HCT116 (cell line): ENCODE data around the gene CNTN4. TPM values are rescaled to one million over a fixed set of nuclear protein-coding genes. Genes with fewer than 3 reads are reported as not detected.

ENCODE experiments used
- ATAC-seq: fragments of 200-7000 bp; cut with Tn5 transposase; 2 replicates; pipeline ENCODE4 v1.9.1; 2020; ENCODE audit warnings: mild to moderate bottlenecking, moderate library complexity
- BruUV-seq: library from RNA; stranded (reverse); fragments of 400-500 nt; replicated peaks from 2 replicates; lab custom pipeline; 2021; lab: Mats Ljungman, UMichigan
- CTCF ChIA-PET: fragments of 300-600 bp; sonication (Branson Sonifier 250); formaldehyde crosslinking; loops from one replicate; lab custom pipeline; 2021; ENCODE audit warnings: antibody characterized with exemption; lab: Charles Lee
- POLR2A ChIA-PET: fragments of 300-600, 350-600 bp; sonication (Branson Sonifier 250); formaldehyde crosslinking; loops from one replicate; lab custom pipeline; 2021; ENCODE audit warnings: antibody characterized with exemption; lab: Charles Lee
- RAD21 ChIA-PET, 2 experiments: fragments of 300-600 bp; sonication (Branson Sonifier 250); formaldehyde crosslinking; loops; one replicate each; lab custom pipeline; 2023; ENCODE audit warnings: low total read pairs in 2 of 2; ENCODE audit not compliant: uncharacterized antibody in 2 of 2, unreplicated experiment in 2 of 2, low non-redundant PET in 1 of 2; lab: Charles Lee
- DNase-seq: peaks from one replicate; pipeline ENCODE4 v3.0.0-alpha.2; 2010; ENCODE audit warnings: low read depth, low spot score
- H2AFZ ChIP-seq: fragments of 200-600 bp; shearing (Covaris generic), sonication (generic); 2 replicates; pipeline ENCODE4 v1.6.1; 2017; ENCODE audit warnings: low read depth, mixed run types, mixed read lengths, antibody characterized with exemption, low read length; ENCODE audit not compliant: poor library complexity, severe bottlenecking
- H3K27ac ChIP-seq: 2 replicates; pipeline ENCODE4 v1.5.1; 2012; ENCODE audit warnings: low read depth, low read length
- H3K27me3 ChIP-seq: fragments of 200-600 bp; sonication (generic); 2 replicates; pipeline ENCODE4 v1.6.1; 2016; ENCODE audit warnings: mixed run types, low read length, mixed read lengths; ENCODE audit not compliant: insufficient read depth
- H3K36me3 ChIP-seq, 2 experiments: fragments of 200-500 bp in 1 of 2; fragments of 200-600 bp in 1 of 2; sonication (Bioruptor generic) in 1 of 2; sonication (generic) in 1 of 2; 2 replicates each; pipeline versions ENCODE4 v1.5.1 to v1.6.1; 2014 to 2016; ENCODE audit warnings: low read length in 2 of 2, inconsistent platforms in 1 of 2, mixed read lengths in 1 of 2, mixed run types in 1 of 2; ENCODE audit not compliant: insufficient read depth in 2 of 2, control insufficient read depth in 1 of 2
- H3K4me1 ChIP-seq, 2 experiments: fragments of 200-600 bp in 1 of 2; sonication (generic) in 1 of 2; 2 replicates each; pipeline versions ENCODE4 v1.5.1 to v1.6.1; 2012 to 2017; ENCODE audit warnings: low read length in 2 of 2, inconsistent platforms in 1 of 2, mild to moderate bottlenecking in 1 of 2, mixed read lengths in 1 of 2, mixed run types in 1 of 2, moderate library complexity in 1 of 2; ENCODE audit not compliant: insufficient read depth in 2 of 2, control insufficient read depth in 1 of 2
- H3K4me2 ChIP-seq: fragments of 200-600 bp; sonication (generic); 2 replicates; pipeline ENCODE4 v1.6.1; 2017; ENCODE audit warnings: mixed run types, low read length, mixed read lengths
- H3K4me3 ChIP-seq, 2 experiments: fragments of 200-600 bp in 1 of 2; sonication (generic) in 1 of 2; replicated peaks in 1 of 2; 2 replicates each; pipeline ENCODE4 v1.5.1; 2011 to 2016; ENCODE audit warnings: low read length in 2 of 2, control low read depth in 1 of 2, low read depth in 1 of 2, mild to moderate bottlenecking in 1 of 2, mixed read lengths in 1 of 2, mixed run types in 1 of 2
- H3K79me2 ChIP-seq: fragments of 200-600 bp; sonication (generic); 2 replicates; pipeline ENCODE4 v1.6.1; 2017; ENCODE audit warnings: mild to moderate bottlenecking, mixed run types, low read length, moderate library complexity, mixed read lengths; ENCODE audit not compliant: insufficient read depth
- H3K9ac ChIP-seq: fragments of 200-600 bp; sonication (generic); 2 replicates; pipeline ENCODE4 v1.6.1; 2016; ENCODE audit warnings: low read length, mixed read lengths
- H3K9me2 ChIP-seq: fragments of 200-600 bp; sonication (generic), shearing (Covaris generic); 2 replicates; pipeline ENCODE4 v1.6.1; 2017; ENCODE audit warnings: mixed run types, mild to moderate bottlenecking, moderate library complexity; ENCODE audit not compliant: insufficient read depth
- H3K9me3 ChIP-seq, 2 experiments: fragments of 200-500 bp in 1 of 2; fragments of 200-600 bp in 1 of 2; sonication (Bioruptor generic) in 1 of 2; sonication (generic) in 1 of 2; 2 replicates each; pipeline ENCODE4 v1.6.1; 2014 to 2017; ENCODE audit warnings: low read length in 2 of 2, mixed read lengths in 2 of 2, inconsistent platforms in 1 of 2, low read depth in 1 of 2, mild to moderate bottlenecking in 1 of 2, mixed run types in 1 of 2, moderate library complexity in 1 of 2; ENCODE audit not compliant: control insufficient read depth in 1 of 2, insufficient read depth in 1 of 2
- H4K20me1 ChIP-seq: fragments of 200-600 bp; sonication (generic), shearing (Covaris generic); 2 replicates; pipeline ENCODE4 v1.6.1; 2017; ENCODE audit warnings: mixed run types, mild to moderate bottlenecking, moderate library complexity; ENCODE audit not compliant: insufficient read depth
- ATF3 ChIP-seq: IDR thresholded peaks from 2 replicates; pipeline ENCODE4 v1.6.1; 2012
- CEBPB ChIP-seq: IDR thresholded peaks from 2 replicates; pipeline ENCODE4 v1.6.1; 2012; ENCODE audit warnings: low read depth
- CTCF ChIP-seq, 3 experiments: fragments of 200-600 bp in 1 of 3; sonication (generic) in 1 of 3; IDR thresholded peaks in 2 of 3; conservative IDR thresholded peaks in 1 of 3; 2 replicates each; pipeline ENCODE4 v1.5.1; 2012 to 2017; ENCODE audit warnings: low read depth in 2 of 3, low read length in 2 of 3, antibody characterized with exemption in 1 of 3, borderline replicate concordance in 1 of 3, control low read depth in 1 of 3, mild to moderate bottlenecking in 1 of 3, mixed read lengths in 1 of 3, mixed run types in 1 of 3, moderate library complexity in 1 of 3; ENCODE audit not compliant: insufficient read depth in 1 of 3
- EGR1 ChIP-seq: IDR thresholded peaks from 2 replicates; pipeline ENCODE4 v1.6.1; 2012; ENCODE audit warnings: low read depth
- EZH2 ChIP-seq: fragments of 200-600 bp; sonication (generic); IDR thresholded peaks from 2 replicates; pipeline ENCODE4 v1.6.1; 2017; ENCODE audit warnings: antibody characterized with exemption, mixed run types
- EZH2phosphoT487 ChIP-seq: fragments of 200-600 bp; IDR thresholded peaks from 2 replicates; pipeline ENCODE4 v1.6.1; 2018; ENCODE audit warnings: antibody characterized with exemption, borderline replicate concordance
- REST ChIP-seq: IDR thresholded peaks from 2 replicates; pipeline ENCODE4 v1.6.1; 2012; ENCODE audit warnings: low read depth
- SIN3A ChIP-seq: IDR thresholded peaks from 2 replicates; pipeline ENCODE4 v1.6.1; 2012; ENCODE audit warnings: low read depth
- YY1 ChIP-seq: IDR thresholded peaks from 2 replicates; pipeline ENCODE4 v1.6.1; 2011; ENCODE audit warnings: low read length, low read depth, moderate library complexity, mild to moderate bottlenecking; ENCODE audit not compliant: insufficient replicate concordance; ENCODE audit errors: extremely low read depth
- ZBTB33 ChIP-seq: IDR thresholded peaks from 2 replicates; pipeline ENCODE4 v1.6.1; 2011; ENCODE audit warnings: mild to moderate bottlenecking, low read length, moderate library complexity; ENCODE audit not compliant: insufficient replicate concordance; ENCODE audit errors: extremely low read depth
- ZFX ChIP-seq: fragments of 450-650 bp; IDR thresholded peaks from 2 replicates; pipeline ENCODE4 v1.6.1; 2017
- intact Hi-C: fragments of 100-400 bp; cut with micrococcal nuclease; formaldehyde crosslinking; loops from 2 replicates; pipeline ENCODE4 v1.10.0; 2022
- total RNA-seq: library from RNA; stranded (reverse); gene quantifications from one replicate; pipeline ENCODE4 v1.2.1, GENCODE V29; 2021; ENCODE audit not compliant: unreplicated experiment

The CNTN4 gene
- total RNA-seq, 1 experiment from 2014 or later = not detected

- Histone ChIP-seq H3K4me3 (no peak overlapping the region), H3K4me1 (no peaks in the 10 kb centered on the region), H3K4me2 (no peak overlapping the region), H3K27me3 (peaks cover 9% of the 10 kb centered on the region; the same call in 1 of the 2 replicates), H3K9me2 (no peaks in the 10 kb centered on the region), H3K27ac (no peak overlapping the region), H3K9ac (no peak overlapping the region), H3K36me3 (no peaks in the 10 kb centered on the region), H3K79me2 (no peaks in the 10 kb centered on the region), H3K9me3 (no peaks in the 10 kb centered on the region), H2AFZ (no peak overlapping the region), H4K20me1 (no peaks in the 10 kb centered on the region)
- DNase-seq = no peak
- ChIA-PET RAD21 (no interaction called here), CTCF (no interaction called here), POLR2A (no interaction called here)
- TF ChIP-seq REST = no peak
- TF ChIP-seq SIN3A = no peak
- TF ChIP-seq CEBPB = no peak
- TF ChIP-seq EZH2 = no peak
- TF ChIP-seq ATF3 = no peak
- no peak for TF ChIP-seq YY1
- TF ChIP-seq CTCF (IDR thresholded peaks at IDR 0.05 in 2 of 3, conservative IDR thresholded peaks at IDR 0.05 in 1 of 3; ENCODE audit: borderline replicate concordance in 1 of 3, insufficient read depth in 1 of 3, low read depth in 2 of 3, low read length in 2 of 3) = no peak
- TF ChIP-seq ZBTB33 = no peak
- TF ChIP-seq EZH2phosphoT487 = no peak
- TF ChIP-seq EGR1 = no peak
- TF ChIP-seq ZFX = no peak
- ATAC-seq = no peak
- no TSS peak for BruUV-seq
- intact Hi-C loops = no loop called here
These were observed 955.3 kb downstream of the CNTN4 start for GRCh38 chr3:3053974-3054373.
